Spleen (tissue), 7 donors: Measurements from ENCODE around the gene LY86.

Source experiments
- POLR2A ChIP-seq, 3 donors: fragments of 450-650 bp; IDR thresholded peaks; one replicate each; pipeline ENCODE4 v1.5.1; 2017; ENCODE audit warnings: antibody characterized with exemption in 3 of 3, mild to moderate bottlenecking in 1 of 3
- TF ChIP-seq, protein P1 (sequence below), 11 experiments: fragments of 200-600 bp in 7 of 11; fragments of 450-650 bp in 4 of 11; sonication (generic) in 4 of 11; IDR thresholded peaks in 8 of 11; conservative IDR thresholded peaks in 3 of 11; 1 replicate in 7 of 11; 2 replicates in 4 of 11; pipeline versions ENCODE4 v1.4.0 to v1.8.0; 2016 to 2021; ENCODE audit warnings: antibody characterized with exemption in 11 of 11, inconsistent platforms in 4 of 11, mild to moderate bottlenecking in 1 of 11
- donor health status: DM: no; HTN: no; CAD: no; lungs with moderate emphysema.
- donor health status: DM: no; HTN: no; CAD: no.
- donor health status: DM: no; HTN: no; CAD: no.

GRCh38 chr6:6547110-6547879 is 41.2 kb upstream of the LY86 start:
- TF ChIP-seq, protein P1, sequence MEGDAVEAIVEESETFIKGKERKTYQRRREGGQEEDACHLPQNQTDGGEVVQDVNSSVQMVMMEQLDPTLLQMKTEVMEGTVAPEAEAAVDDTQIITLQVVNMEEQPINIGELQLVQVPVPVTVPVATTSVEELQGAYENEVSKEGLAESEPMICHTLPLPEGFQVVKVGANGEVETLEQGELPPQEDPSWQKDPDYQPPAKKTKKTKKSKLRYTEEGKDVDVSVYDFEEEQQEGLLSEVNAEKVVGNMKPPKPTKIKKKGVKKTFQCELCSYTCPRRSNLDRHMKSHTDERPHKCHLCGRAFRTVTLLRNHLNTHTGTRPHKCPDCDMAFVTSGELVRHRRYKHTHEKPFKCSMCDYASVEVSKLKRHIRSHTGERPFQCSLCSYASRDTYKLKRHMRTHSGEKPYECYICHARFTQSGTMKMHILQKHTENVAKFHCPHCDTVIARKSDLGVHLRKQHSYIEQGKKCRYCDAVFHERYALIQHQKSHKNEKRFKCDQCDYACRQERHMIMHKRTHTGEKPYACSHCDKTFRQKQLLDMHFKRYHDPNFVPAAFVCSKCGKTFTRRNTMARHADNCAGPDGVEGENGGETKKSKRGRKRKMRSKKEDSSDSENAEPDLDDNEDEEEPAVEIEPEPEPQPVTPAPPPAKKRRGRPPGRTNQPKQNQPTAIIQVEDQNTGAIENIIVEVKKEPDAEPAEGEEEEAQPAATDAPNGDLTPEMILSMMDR (IDR thresholded peaks at IDR 0.05 in 8 of 11, conservative IDR thresholded peaks at IDR 0.05 in 3 of 11) = peak; percentile 89 to 99 (median 96)
- no peak for TF ChIP-seq POLR2A (IDR thresholded peaks at IDR 0.05)
